Activated naive CD8-positive, alpha-beta T cell (primary cell): ENCODE data around the gene SCN5A.

Experiments used
- H3K27ac Mint-ChIP-seq: one replicate; pipeline ENCODE4 v1.8.0; 2021; ENCODE audit warnings: mixed read lengths
- H3K27me3 Mint-ChIP-seq: one replicate; pipeline ENCODE4 v1.8.0; 2021; ENCODE audit warnings: mixed read lengths
- H3K36me3 Mint-ChIP-seq: one replicate; pipeline ENCODE4 v1.8.0; 2021; ENCODE audit warnings: mixed read lengths
- H3K4me1 Mint-ChIP-seq: one replicate; pipeline ENCODE4 v1.8.0; 2021; ENCODE audit warnings: low read depth, mixed read lengths
- H3K4me3 Mint-ChIP-seq: one replicate; pipeline ENCODE4 v1.8.0; 2021; ENCODE audit warnings: mild to moderate bottlenecking, mixed read lengths
- H3K9me3 Mint-ChIP-seq: one replicate; pipeline ENCODE4 v1.8.0; 2021; ENCODE audit warnings: low read depth, mixed read lengths

Gene SCN5A

DNA sequence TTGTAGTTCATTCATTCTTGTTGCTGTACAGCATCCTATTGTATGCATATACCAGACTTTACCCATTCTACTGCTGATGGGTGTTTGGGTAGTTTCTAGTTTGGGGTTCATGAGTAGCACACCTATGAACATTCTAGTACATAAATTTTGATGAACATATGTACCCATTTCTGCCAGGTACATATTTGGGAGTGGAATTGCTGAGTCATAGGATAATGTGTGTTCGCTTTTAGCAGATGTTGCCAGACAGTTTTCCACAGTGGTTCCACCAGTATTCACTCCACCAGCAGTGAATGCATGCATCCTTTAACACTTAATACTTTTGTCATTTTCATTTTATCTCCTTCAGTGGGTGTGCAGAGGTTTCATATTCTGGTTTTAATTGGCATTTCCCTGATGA is 3.4 kb upstream of the SCN5A start:
- Mint-ChIP-seq H3K27ac (no peak overlapping the region), H3K36me3 (no peaks in the 10 kb centered on the region), H3K9me3 (no peaks in the 10 kb centered on the region)

GRCh38 chr3:38651153-38651789 is 1.8 kb upstream of the SCN5A start:
- Mint-ChIP-seq H3K27me3 (peaks cover 10% of the 10 kb centered on the region), H3K9me3 (no peaks in the 10 kb centered on the region), H3K36me3 (no peaks in the 10 kb centered on the region), H3K4me1 (peaks cover 7% of the 10 kb centered on the region), H3K27ac (peak overlapping the region; percentile 16), H3K4me3 (no peak overlapping the region)

More for the DNA sequence above, 3.4 kb upstream of the SCN5A start:
- peaks cover 14% of the 10 kb centered on the region for H3K27me3 Mint-ChIP-seq
- H3K4me3 Mint-ChIP-seq, result no peak overlapping the region
- H3K4me1 Mint-ChIP-seq, result peaks cover 7% of the 10 kb centered on the region

DNA sequence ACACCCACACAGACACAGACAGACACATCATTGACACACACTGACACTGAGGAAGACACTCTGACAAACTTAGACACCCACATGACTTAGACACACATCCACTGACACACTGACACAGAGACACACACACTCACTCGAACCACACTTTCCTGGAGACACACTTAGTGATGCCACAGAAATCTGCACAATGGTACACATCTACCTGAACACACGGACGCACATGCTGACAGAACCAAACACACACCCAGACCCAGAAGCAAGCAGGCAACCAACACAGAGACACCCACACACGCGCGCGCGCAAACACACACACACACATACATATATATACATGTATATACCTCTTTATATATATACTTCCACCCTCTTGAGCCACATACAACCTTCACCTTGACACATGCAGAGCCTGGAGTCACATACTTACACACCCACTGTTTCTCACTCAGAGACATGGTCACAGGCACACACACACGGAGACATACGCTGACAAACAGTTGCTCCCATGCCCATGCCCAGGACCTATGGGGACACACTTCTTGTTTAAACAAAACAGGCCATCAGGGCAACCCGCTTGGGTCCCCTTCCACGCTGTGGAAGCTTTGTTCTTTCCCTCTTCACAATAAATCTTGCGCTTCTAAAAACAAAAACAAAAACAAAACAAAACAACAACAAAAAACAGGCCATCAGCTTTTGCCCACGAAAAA is 913 bp upstream of the SCN5A start:
- no peaks in the 10 kb centered on the region for H3K9me3 Mint-ChIP-seq

GRCh38 chr3:38648659-38649499 is 608 bp downstream of the SCN5A start:
- H3K9me3 Mint-ChIP-seq, result no peaks in the 10 kb centered on the region
- no peak overlapping the region for H3K27ac Mint-ChIP-seq
- H3K4me1 Mint-ChIP-seq, result peaks cover 7% of the 10 kb centered on the region

More for the DNA sequence above, 913 bp upstream of the SCN5A start:
- Mint-ChIP-seq H3K27me3 (peaks cover 5% of the 10 kb centered on the region), H3K4me3 (no peak overlapping the region), H3K27ac (no peak overlapping the region), H3K4me1 (peaks cover 7% of the 10 kb centered on the region), H3K36me3 (no peaks in the 10 kb centered on the region)

GRCh38 chr3:38648024-38648658 is 1.3 kb downstream of the SCN5A start:
- Mint-ChIP-seq H3K4me3 (peak overlapping the region; percentile 86), H3K36me3 (no peaks in the 10 kb centered on the region), H3K27me3 (peaks cover 3% of the 10 kb centered on the region), H3K27ac (no peak overlapping the region), H3K4me1 (peaks cover 7% of the 10 kb centered on the region), H3K9me3 (no peaks in the 10 kb centered on the region)

More at GRCh38 chr3:38648659-38649499, 608 bp downstream of the SCN5A start:
- peak overlapping the region; percentile 86 for H3K4me3 Mint-ChIP-seq
- H3K36me3 Mint-ChIP-seq, result no peaks in the 10 kb centered on the region
- peaks cover 5% of the 10 kb centered on the region for H3K27me3 Mint-ChIP-seq

- no peak overlapping the region for H3K4me3 Mint-ChIP-seq
- H3K27me3 Mint-ChIP-seq, result peaks cover 4% of the 10 kb centered on the region
- H3K9me3 Mint-ChIP-seq, result no peaks in the 10 kb centered on the region
- no peaks in the 10 kb centered on the region for H3K36me3 Mint-ChIP-seq
- H3K4me1 Mint-ChIP-seq, result peaks cover 7% of the 10 kb centered on the region
- no peak overlapping the region for H3K27ac Mint-ChIP-seq
Observed at GRCh38 chr3:38647217-38647970, 2.1 kb downstream of the SCN5A start.

GRCh38 chr3:38646630-38647029 is 2.9 kb downstream of the SCN5A start:
- peaks cover 7% of the 10 kb centered on the region for H3K4me1 Mint-ChIP-seq
- H3K9me3 Mint-ChIP-seq, result no peaks in the 10 kb centered on the region
- H3K36me3 Mint-ChIP-seq, result no peaks in the 10 kb centered on the region
- H3K27ac Mint-ChIP-seq, result no peak overlapping the region
- no peak overlapping the region for H3K4me3 Mint-ChIP-seq
- peaks cover 2% of the 10 kb centered on the region for H3K27me3 Mint-ChIP-seq

DNA sequence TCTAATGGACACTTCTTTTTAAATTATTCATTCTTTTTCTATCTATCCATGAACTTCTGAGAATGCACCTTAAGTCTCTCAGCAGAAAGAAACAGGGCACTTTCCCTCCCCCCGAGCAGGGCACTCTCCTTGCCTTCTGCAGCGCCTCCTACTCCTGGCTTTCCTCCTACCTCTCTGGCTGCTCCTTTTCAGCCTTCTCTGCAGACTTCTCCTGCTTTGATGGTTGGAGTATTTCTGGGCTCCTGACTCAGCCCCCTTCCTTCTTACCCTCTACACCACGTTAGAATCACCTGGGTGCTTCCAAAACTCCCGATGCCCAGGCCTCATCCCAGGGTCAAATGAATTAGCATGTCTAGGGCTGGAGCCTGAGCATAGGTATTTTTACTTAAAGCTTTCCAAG is 3.4 kb downstream of the SCN5A start:
- H3K27ac Mint-ChIP-seq, result no peak overlapping the region
- H3K4me1 Mint-ChIP-seq, result peaks cover 5% of the 10 kb centered on the region
- no peaks in the 10 kb centered on the region for H3K36me3 Mint-ChIP-seq
- H3K27me3 Mint-ChIP-seq, result peaks cover 2% of the 10 kb centered on the region
- H3K9me3 Mint-ChIP-seq, result no peaks in the 10 kb centered on the region
- H3K4me3 Mint-ChIP-seq, result no peak overlapping the region

DNA sequence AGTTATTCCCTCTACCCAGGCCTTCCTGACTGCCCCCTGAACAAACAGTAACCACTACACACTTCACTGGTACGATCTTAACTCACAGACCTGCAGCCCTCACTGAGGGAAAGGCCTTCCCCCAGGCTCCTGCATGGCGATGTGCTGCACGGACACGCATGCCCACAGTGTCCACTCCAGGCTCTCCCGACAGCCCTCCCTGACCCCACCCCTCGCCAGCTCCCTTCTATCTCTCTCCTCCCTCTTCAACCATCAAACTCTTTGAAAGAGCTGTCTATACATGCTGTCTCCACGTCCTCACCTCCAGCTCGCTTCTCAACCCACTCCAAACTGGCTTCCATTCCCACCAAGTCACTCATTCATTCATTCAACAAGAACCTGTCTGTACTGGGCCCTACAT is 3.9 kb downstream of the SCN5A start:
- Mint-ChIP-seq H3K36me3 (no peaks in the 10 kb centered on the region), H3K4me3 (no peak overlapping the region), H3K27ac (no peak overlapping the region), H3K27me3 (peaks cover 2% of the 10 kb centered on the region), H3K4me1 (peaks cover 5% of the 10 kb centered on the region), H3K9me3 (no peaks in the 10 kb centered on the region)

DNA sequence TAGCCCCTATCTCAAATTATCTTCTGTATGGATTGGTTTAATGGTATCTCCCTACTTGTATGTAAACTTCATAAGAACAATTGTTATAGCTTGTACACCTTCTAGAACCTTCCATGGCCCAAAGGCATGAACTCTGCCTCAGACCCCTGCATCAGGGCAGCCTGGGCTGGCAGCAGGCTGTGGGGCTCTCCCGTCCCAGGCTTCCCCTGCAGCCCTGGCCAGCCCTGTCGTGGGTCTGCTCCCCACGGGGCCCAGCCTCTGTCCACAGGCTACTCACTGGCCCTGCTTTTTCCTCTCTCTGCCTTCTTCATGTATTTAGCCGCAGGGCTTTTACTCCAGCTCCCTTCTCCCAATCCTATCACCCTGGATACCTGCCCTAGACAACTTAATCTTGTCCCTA is 4.4 kb downstream of the SCN5A start:
- H3K27ac Mint-ChIP-seq, result no peak overlapping the region
- H3K27me3 Mint-ChIP-seq, result peaks cover 2% of the 10 kb centered on the region
- no peaks in the 10 kb centered on the region for H3K36me3 Mint-ChIP-seq
- H3K9me3 Mint-ChIP-seq, result no peaks in the 10 kb centered on the region
- no peak overlapping the region for H3K4me3 Mint-ChIP-seq
- peaks cover 5% of the 10 kb centered on the region for H3K4me1 Mint-ChIP-seq

GRCh38 chr3:38644662-38645053 is 4.8 kb downstream of the SCN5A start:
- Mint-ChIP-seq H3K27me3 (peaks cover 2% of the 10 kb centered on the region), H3K36me3 (no peaks in the 10 kb centered on the region), H3K4me1 (peaks cover 5% of the 10 kb centered on the region), H3K27ac (no peak overlapping the region), H3K4me3 (no peak overlapping the region), H3K9me3 (no peaks in the 10 kb centered on the region)

GRCh38 chr3:38644016-38644661 is 5.3 kb downstream of the SCN5A start:
- Mint-ChIP-seq H3K27me3 (peaks cover 2% of the 10 kb centered on the region), H3K4me3 (no peak overlapping the region), H3K27ac (no peak overlapping the region), H3K9me3 (no peaks in the 10 kb centered on the region), H3K36me3 (no peaks in the 10 kb centered on the region), H3K4me1 (peaks cover 5% of the 10 kb centered on the region)

GRCh38 chr3:38643592-38643991 is 5.9 kb downstream of the SCN5A start:
- Mint-ChIP-seq H3K9me3 (no peaks in the 10 kb centered on the region), H3K36me3 (no peaks in the 10 kb centered on the region), H3K4me1 (peaks cover 2% of the 10 kb centered on the region), H3K27me3 (peaks cover 2% of the 10 kb centered on the region), H3K4me3 (no peak overlapping the region), H3K27ac (no peak overlapping the region)

GRCh38 chr3:38643090-38643489 is 6.4 kb downstream of the SCN5A start:
- H3K9me3 Mint-ChIP-seq, result no peaks in the 10 kb centered on the region
- H3K27me3 Mint-ChIP-seq, result peaks cover 2% of the 10 kb centered on the region
- H3K27ac Mint-ChIP-seq, result no peak overlapping the region
- H3K4me3 Mint-ChIP-seq, result no peak overlapping the region
- no peaks in the 10 kb centered on the region for H3K36me3 Mint-ChIP-seq
- no peaks in the 10 kb centered on the region for H3K4me1 Mint-ChIP-seq
